HS-27A (cell line): ENCODE data around the gene MUC4.
"Not testable (repeated sequence)": the region's sequence is repeated elsewhere in the genome, so short reads cannot be mapped to it uniquely, and the experiment has no call there.

Experiments used
- DNase-seq: peaks from one replicate; pipeline ENCODE4 v3.0.0-alpha.2; 2012; ENCODE audit warnings: low read depth, missing footprints

MUC4 gene

DNA sequence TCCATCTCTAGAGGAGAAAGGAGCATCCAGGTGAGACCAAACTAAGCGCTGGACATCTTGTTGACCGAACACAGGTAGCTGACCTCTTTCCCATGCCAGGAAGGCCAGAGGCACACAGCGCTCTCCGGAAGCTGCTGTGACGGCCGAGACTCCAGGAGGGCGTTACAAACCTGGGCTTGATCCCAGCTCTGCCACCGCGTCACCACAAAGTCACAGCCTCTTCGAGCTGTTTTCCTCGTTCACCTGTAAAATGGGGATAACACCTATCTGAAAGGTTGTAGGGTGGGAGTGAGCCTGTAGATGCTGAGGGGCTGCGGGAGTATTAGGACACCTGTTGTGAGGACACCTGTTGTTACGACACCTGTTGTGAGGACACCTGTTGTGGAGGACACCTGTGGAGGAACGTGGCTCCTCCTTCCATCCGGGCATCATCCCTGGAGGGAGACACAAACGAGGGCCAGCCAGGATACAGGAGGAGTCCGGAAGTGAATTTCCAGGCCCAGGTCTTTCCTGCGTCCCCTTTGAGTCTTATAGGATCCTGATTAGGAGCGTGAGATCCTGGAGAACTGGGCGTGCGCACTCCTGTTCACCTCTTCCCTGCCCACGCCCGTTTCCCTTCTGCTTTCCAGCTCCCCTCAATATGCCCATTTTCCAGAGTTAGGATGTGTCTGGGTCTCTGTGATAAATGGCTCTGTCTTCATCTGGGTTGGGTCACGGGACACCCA is 2.3 kb upstream of the MUC4 start:
- no peak for DNase-seq

DNA sequence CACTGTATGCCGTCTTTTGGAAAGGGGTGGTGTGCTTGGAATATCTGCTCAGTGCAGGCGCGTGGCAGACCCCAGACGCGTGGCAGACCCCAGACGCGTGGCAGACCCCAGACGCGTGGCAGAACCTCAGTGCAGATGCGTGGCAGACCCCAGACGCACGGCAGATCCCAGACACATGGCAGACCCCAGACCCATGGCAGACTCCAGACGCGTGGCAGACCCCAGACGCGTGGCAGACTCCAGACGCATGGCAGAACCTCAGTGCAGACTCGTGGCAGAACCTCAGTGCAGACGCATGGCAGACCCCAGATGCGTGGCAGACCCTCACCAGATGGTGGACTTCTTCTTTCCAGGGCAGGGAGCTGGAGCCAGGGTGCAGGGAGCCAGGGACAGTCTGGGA is 637 bp upstream of the MUC4 start:
- no peak for DNase-seq

GRCh38 chr3:195810455-195810845 is 1.3 kb downstream of the MUC4 start:
- DNase-seq, result no peak

GRCh38 chr3:195809796-195810454 is 1.8 kb downstream of the MUC4 start:
- DNase-seq, result no peak

DNA sequence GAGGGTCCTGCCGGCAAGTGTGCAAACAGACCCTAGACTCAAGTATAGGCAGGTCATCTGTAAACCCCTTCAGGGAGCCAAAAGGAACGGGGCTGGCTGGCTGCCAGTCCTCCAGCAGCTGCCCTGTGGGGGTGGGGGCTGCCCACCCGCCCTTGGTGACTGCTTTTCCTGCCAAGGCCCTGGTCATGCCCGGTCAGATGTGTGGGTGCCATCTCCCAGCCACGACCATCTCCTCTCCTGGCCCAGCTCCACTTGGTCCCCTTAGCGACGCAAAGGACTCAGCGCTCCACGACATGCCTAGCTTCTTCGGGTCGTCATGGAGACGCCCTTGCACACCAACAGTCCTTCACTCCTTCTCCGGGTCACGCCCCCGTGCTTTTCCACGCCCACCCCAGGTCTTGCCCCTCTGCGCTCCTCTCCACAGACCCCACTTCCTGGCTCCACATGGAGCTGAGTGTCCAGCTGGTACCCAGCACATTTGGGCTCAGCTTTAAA is 2.4 kb downstream of the MUC4 start:
- DNase-seq, result no peak

DNA sequence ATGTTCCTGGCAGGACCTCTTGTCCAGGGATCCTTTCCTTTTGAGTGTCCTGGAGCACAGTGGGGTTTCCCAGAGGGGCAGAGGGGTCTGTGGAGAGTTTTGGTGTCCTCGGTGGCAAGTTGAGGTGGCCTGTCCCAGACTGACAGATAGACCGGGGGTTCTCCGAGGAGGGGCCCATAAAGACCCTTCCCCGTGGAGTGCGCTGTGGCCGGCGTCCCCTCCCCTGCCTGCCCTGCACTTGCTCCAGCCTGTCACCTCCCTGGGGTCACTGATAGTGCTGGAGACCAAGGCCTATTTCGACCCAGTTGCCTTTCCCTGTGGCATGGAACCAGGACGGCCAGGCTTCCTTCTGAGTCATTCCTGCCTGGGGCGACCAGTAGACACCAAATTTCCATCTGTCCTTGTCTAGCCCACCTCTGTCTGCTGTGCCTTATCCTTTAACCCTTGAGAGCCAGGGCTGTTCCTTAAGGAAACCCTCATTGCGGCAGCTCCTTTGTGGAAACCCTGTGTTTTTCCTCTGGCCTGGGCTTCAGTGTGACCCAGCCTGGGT is 2.9 kb downstream of the MUC4 start:
- no peak for DNase-seq

GRCh38 chr3:195807681-195808121 is 4.0 kb downstream of the MUC4 start:
- no peak for DNase-seq

GRCh38 chr3:195806916-195807231 is 4.9 kb downstream of the MUC4 start:
- no peak for DNase-seq

- DNase-seq, result no peak
Measured at GRCh38 chr3:195806211-195806915, 5.4 kb downstream of the MUC4 start.

DNA sequence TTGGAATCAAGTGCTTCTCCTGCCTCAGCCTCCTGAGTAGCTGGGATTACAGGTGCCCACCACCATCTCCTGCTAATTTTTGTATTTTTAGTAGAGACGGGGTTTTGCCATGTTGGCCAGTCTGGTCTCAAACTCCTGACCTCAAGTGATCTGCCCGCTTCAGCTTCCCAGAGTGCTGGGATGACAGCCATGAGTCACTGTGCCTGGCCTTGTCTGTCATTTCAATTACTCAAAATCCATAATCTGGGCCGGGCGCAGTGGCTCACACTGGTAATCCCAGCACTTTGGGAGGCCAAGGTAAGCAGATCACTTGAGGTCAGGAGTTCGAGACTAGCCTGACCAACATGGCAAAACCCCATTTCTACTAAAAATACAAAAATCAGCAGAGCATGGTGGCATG is 6.1 kb downstream of the MUC4 start:
- DNase-seq, result not testable (repeated sequence)

GRCh38 chr3:195805181-195805580 is 6.5 kb downstream of the MUC4 start:
- no peak for DNase-seq

GRCh38 chr3:195803289-195803908 is 8.3 kb downstream of the MUC4 start:
- no peak for DNase-seq

DNA sequence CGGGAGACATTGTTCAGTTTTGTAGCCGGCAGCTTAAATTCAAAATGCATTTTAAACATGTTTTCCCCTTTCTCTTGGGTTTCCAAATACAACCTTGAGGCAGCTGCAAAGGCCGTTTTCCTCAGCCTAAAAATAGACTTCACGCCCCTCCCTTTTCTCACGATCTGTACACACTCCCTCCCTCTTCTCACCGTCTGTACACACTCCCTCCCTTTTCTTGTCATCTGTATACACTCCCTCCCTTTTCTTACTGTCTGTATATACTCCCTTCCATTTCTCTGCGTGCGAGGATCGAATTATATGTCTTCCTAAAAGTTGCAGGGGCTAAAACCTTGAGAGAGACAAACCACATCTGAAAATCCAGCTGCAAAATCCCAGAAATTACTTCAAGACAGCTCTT is 8.9 kb downstream of the MUC4 start:
- no peak for DNase-seq

DNA sequence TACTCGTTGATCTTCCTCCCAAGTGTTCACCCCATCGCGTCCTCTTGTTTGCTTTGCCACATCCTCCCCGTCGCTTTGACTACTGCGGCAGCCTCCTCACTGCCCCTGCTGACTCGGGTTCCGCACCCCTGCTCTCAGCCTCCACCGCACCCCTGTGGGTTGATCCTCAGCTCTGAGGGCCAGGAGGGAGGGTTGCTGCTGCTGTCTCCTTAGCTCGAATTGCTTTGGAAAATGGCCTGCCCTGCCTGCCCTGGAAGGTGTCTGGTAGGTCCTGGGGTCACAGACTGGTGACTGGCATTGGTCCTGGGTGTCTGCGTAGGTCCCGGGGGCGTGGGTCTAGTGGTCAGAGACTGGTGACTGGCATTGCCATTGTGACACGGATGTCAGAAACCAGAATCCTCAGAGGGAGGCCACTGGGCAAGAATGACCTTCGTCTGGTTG is 9.4 kb downstream of the MUC4 start:
- DNase-seq, result no peak

GRCh38 chr3:195801251-195802183 is 10.2 kb downstream of the MUC4 start:
- DNase-seq, result no peak

DNA sequence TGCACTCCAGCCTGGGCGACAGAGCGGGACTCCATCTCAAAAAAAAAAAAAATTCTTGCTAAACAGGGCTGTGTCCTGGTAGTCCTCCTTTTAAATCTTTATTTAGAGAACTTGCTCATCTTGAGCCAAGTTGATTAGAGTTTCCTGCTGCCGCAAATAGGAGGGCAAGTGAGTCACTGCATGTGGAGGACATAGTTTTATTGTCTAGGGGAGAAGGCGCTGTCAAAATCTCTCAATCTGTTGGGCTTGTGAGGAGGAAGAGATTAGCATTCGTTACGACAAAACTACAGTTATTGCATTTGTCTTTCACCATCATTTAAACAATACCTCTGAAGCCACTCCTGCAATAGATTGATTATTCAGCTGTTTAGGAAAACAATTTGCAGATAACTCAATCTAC is 11.5 kb downstream of the MUC4 start:
- no peak for DNase-seq

GRCh38 chr3:195796795-195797194 is 14.9 kb downstream of the MUC4 start:
- no peak for DNase-seq

GRCh38 chr3:195794708-195795107 is 17.0 kb downstream of the MUC4 start:
- DNase-seq, result no peak

DNA sequence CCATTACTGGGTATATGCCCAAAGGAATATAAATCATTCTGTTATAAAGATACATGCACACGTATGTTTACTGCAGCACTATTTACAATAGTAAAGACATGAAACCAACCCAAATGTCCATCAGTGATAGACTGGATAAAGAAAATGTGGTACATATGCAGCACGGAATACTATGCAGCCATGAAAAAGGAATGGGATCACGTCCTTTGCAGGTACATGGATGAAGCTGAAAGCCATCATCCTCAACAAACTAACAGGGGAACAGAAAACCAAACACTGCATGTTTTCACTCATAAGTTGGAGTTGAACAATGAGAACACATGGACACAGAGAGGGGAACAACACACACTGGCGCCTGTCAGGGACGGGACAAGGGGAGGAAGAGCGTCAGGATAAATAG is 19.1 kb downstream of the MUC4 start:
- not testable (repeated sequence) for DNase-seq

- no peak for DNase-seq
Measured at GRCh38 chr3:195790901-195791300, 20.8 kb downstream of the MUC4 start.
